GM12801 (cell line): ENCODE measurements around the gene CANT1.

Experiments used
- CTCF ChIP-seq: IDR thresholded peaks from one replicate; pipeline ENCODE4 v1.5.1; 2011; ENCODE audit warnings: control low read depth; ENCODE audit not compliant: insufficient read length; ENCODE audit errors: extremely low read depth

CANT1 gene

DNA sequence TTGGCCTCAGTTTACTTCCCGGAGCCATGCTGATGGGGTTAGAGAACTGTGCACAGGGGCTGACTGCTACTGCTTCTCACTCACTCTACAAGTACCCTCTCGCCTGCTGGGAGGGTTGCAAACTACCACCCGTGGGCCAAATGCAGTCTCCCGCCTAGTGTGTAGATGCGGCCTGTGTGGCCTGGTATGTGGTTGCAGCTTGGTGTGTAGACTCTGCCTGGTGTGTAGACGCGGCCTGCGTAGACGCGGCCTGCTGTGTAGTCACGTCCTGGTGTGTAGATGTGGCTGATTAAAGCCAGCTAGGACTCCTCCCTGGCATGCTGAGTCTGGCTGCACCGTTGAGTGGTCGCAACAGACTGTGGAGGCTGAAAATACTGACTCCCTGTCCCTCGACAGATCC, 7.3 kb downstream of the CANT1 start:
- no peak for TF ChIP-seq CTCF

- TF ChIP-seq CTCF: no peak
These were observed 8.2 kb downstream of the CANT1 start for GRCh38 chr17:79001190-79002020.

GRCh38 chr17:79000396-79001189, 9.0 kb downstream of the CANT1 start:
- no peak for TF ChIP-seq CTCF

DNA sequence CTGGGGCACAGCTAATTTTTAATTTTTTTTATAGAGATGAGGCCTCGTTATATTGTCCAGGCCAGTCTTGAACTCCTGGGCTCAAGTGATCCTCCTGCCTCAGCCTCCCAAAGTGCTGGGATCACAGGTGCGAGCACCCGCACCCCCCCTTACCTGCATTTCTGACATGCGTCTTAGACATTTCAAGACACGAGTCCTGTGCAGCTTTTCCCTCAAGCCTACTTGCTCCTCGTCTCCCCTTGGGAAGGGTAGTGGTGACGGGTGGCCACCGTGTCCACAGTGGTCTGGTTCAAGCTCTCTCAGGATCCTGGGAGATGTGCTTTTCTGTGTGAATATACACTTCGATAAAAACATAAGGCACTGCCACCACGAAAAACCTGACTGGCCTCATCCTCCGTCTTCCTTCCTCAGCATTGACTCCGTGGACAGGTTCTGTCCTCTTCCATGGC, 9.6 kb downstream of the CANT1 start:
- TF ChIP-seq CTCF: no peak

DNA sequence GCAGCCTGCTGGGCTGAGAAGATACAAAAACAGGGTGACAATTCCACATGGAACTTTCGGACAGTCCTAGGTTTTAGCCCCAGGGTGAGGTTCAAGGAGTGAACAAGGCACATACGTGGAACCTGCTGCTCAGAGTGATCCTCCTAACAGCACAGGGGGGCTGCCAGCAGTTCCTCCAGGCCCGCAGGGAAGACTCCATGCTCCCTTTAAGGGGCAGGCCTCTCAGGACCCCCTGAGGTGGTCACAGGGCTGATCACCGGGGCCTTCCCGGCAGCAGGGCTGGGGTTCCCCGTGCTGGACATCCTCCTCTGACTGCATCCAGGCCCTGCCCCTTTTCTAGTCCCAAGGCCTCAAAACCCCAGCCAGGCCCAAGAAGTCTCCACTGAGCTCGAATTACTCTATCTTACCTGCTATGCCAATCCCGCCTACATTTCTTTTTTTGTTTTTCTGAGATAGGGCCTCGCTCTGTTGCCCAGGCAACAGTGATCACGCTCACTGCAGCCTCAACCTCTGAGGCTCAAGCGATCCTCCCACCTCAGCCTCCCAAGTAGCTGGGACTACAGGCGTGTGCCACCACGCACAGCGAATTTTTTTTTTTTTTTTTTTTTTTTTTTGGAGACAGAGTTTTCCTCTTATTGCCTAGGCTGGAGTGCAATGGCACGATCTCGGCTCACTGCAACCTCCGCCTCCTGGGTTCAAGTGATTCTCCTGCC, 10.4 kb downstream of the CANT1 start:
- no peak for TF ChIP-seq CTCF

DNA sequence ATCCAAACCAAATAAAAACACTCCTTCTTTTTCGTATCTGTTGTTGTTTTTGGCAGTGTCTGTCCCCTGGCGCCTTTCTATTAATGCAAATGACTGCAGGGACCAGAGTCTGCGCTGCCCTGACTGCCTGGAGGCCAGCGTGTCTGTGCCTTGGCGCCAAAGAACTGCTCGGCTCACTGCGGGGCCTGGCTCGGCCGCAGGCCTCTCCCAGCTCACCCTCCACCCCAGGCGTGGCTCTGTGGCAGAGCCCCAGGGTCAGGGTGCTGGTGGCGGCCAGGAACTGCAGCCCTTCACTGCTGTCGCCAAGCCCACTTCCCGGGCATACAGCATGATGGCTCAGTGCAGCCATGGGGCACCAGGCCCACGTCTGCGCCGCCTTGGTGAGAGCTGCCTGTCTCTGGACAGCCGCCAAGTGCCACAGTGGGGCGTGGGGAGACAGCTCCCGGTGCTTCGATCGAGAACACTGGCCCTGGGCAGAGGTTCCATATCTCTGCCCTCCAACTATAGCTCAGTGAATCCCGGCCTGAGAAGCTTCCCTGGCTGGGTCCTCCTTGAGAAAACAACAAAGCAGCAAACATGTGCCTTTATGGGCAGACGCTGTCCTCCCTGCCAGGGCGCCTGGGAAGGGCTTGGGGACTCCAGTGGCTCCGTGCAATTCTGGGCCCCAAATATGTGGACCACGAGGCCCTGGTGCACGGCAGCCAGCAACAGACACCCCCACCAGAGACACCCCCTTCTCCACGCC, 11.1 kb downstream of the CANT1 start:
- no peak for TF ChIP-seq CTCF
